BJ (cell line): ENCODE results near the gene FGD5. TPM values are rescaled to one million over a fixed set of nuclear protein-coding genes. Genes with fewer than 3 reads are reported as not detected.

Experiments
- CTCF ChIA-PET: fragments of 350-600 bp; formaldehyde crosslinking; extraction: SDS; loops from one replicate; lab custom pipeline; 2021; ENCODE audit warnings: antibody characterized with exemption, inconsistent platforms; lab: Yijun Ruan, JAX
- POLR2A ChIA-PET: fragments of 300-600 bp; sonication (Branson Sonifier 250); formaldehyde crosslinking; extraction: SDS; loops from one replicate; lab custom pipeline; 2021; ENCODE audit warnings: antibody characterized with exemption; lab: Charles Lee
- DNase-seq: peaks from one replicate; pipeline ENCODE4 v3.0.0-alpha.2; 2011; ENCODE audit warnings: low read depth
- H3K27me3 ChIP-seq: 2 replicates; pipeline ENCODE4 v1.6.0; 2011; ENCODE audit warnings: low read length; ENCODE audit not compliant: control insufficient read depth, insufficient read depth
- H3K36me3 ChIP-seq: 2 replicates; pipeline ENCODE4 v1.5.1; 2011; ENCODE audit warnings: low read length; ENCODE audit not compliant: control insufficient read depth, insufficient read depth
- H3K4me3 ChIP-seq: 2 replicates; pipeline ENCODE4 v1.5.1; 2011; ENCODE audit warnings: low read depth, mild to moderate bottlenecking, control low read depth, low read length
- CTCF ChIP-seq: IDR thresholded peaks from 2 replicates; pipeline ENCODE4 v1.5.1; 2011; ENCODE audit warnings: low read depth, mild to moderate bottlenecking, control low read depth, inconsistent platforms, low read length, moderate library complexity; ENCODE audit not compliant: insufficient read depth
- polyA plus RNA-seq: library from polyadenylated mRNA; depleted of rRNA; stranded (reverse); fragments of >200 nt; gene quantifications from 2 replicates; pipeline ENCODE4 v1.2.3, GENCODE V29; 2011

FGD5 gene
- polyA plus RNA-seq, 1 experiment, result not detected

GRCh38 chr3:14877469-14877868 lies 58.7 kb downstream of the FGD5 start:
- TF ChIP-seq CTCF, result no peak
- H3K36me3 ChIP-seq, result no peaks in the 10 kb centered on the region
- peaks cover 2% of the 10 kb centered on the region for H3K27me3 ChIP-seq
- no peak overlapping the region for H3K4me3 ChIP-seq
- ChIA-PET POLR2A (no interaction called here), CTCF (interaction anchor here (1.4 kb wide), 1 partner anchor 11 kb away, joined by 4 read pairs; no protein-coding TSS in a partner anchor)
- no peak for DNase-seq

- ChIA-PET POLR2A (no interaction called here), CTCF (no interaction called here)
- TF ChIP-seq CTCF, result no peak
- no peak overlapping the region for H3K4me3 ChIP-seq
- DNase-seq, result no peak
- H3K36me3 ChIP-seq, result no peaks in the 10 kb centered on the region
- peaks cover 2% of the 10 kb centered on the region for H3K27me3 ChIP-seq
Measured at GRCh38 chr3:14879211-14879874, 60.6 kb downstream of the FGD5 start.

GRCh38 chr3:14880447-14881106 lies 61.8 kb downstream of the FGD5 start:
- POLR2A ChIA-PET, result no interaction called here
- CTCF ChIA-PET, result no interaction called here

GRCh38 chr3:14883226-14883625 lies 64.5 kb downstream of the FGD5 start:
- peaks cover 2% of the 10 kb centered on the region for H3K27me3 ChIP-seq
- no peak for TF ChIP-seq CTCF
- DNase-seq, result no peak
- no peak overlapping the region for H3K4me3 ChIP-seq
- no peaks in the 10 kb centered on the region for H3K36me3 ChIP-seq
- POLR2A ChIA-PET, result no interaction called here
- CTCF ChIA-PET, result no interaction called here

More at GRCh38 chr3:14880447-14881106, 61.8 kb downstream of the FGD5 start:
- H3K36me3 ChIP-seq, result no peaks in the 10 kb centered on the region
- no peak overlapping the region for H3K4me3 ChIP-seq
- no peak for DNase-seq
- no peak for TF ChIP-seq CTCF
- H3K27me3 ChIP-seq, result peaks cover 2% of the 10 kb centered on the region

- H3K27me3 ChIP-seq, result peaks cover 2% of the 10 kb centered on the region; the same call in 1 of the 2 replicates
- CTCF ChIA-PET, result interaction anchor here (0.7 kb wide), 1 partner anchor 193 kb away, joined by 3 read pairs; no protein-coding TSS in a partner anchor
- DNase-seq, result no peak
- POLR2A ChIA-PET, result no interaction called here
- no peaks in the 10 kb centered on the region for H3K36me3 ChIP-seq
- no peak overlapping the region for H3K4me3 ChIP-seq
- no peak for TF ChIP-seq CTCF
Measured at GRCh38 chr3:14884665-14885064, 65.9 kb downstream of the FGD5 start.
